Astrocyte (in vitro differentiated cells and primary cell): ENCODE data around the gene PLA2G6. TPM values are rescaled to one million over a fixed set of nuclear protein-coding genes. Genes with fewer than 3 reads are reported as not detected.

Source experiments
- DNase-seq: peaks from one replicate; pipeline ENCODE4 v3.0.0-alpha.2; 2010; ENCODE audit warnings: low read depth
- FAIRE-seq: peaks from 2 replicates; lab custom pipeline; 2011; peaks lifted over from hg19 to GRCh38; lab: Jason Lieb, UNC
- H2AFZ ChIP-seq: 2 replicates; pipeline ENCODE4 v1.6.0; 2012; ENCODE audit warnings: low read depth, low read length, inconsistent platforms
- H3K27ac ChIP-seq: 2 replicates; pipeline ENCODE4 v1.5.1; 2011; ENCODE audit warnings: low read depth, low read length, inconsistent platforms
- H3K27me3 ChIP-seq: 2 replicates; pipeline ENCODE4 v1.6.0; 2011; ENCODE audit warnings: low read length, inconsistent platforms; ENCODE audit not compliant: insufficient read depth
- H3K36me3 ChIP-seq: 2 replicates; pipeline ENCODE4 v1.5.1; 2011; ENCODE audit warnings: low read length, inconsistent platforms; ENCODE audit not compliant: insufficient read depth
- H3K4me1 ChIP-seq: 2 replicates; pipeline ENCODE4 v1.5.1; 2011; ENCODE audit warnings: low read length, inconsistent platforms; ENCODE audit not compliant: insufficient read depth
- H3K4me2 ChIP-seq: 2 replicates; pipeline ENCODE4 v1.6.0; 2012; ENCODE audit warnings: low read length, inconsistent platforms
- H3K4me3 ChIP-seq: 2 replicates; pipeline ENCODE4 v1.5.1; 2011; ENCODE audit warnings: low read depth, mild to moderate bottlenecking, low read length, inconsistent platforms; ENCODE audit not compliant: insufficient read depth
- H3K79me2 ChIP-seq: 2 replicates; pipeline ENCODE4 v1.6.0; 2012; ENCODE audit warnings: mild to moderate bottlenecking, low read length, inconsistent platforms; ENCODE audit not compliant: insufficient read depth
- H3K9ac ChIP-seq: 2 replicates; pipeline ENCODE4 v1.6.0; 2012; ENCODE audit warnings: mild to moderate bottlenecking, low read length, inconsistent platforms
- H3K9me3 ChIP-seq: 2 replicates; pipeline ENCODE4 v1.5.1; 2012; ENCODE audit warnings: low read depth, mild to moderate bottlenecking, low read length, inconsistent platforms; ENCODE audit not compliant: insufficient read depth
- H4K20me1 ChIP-seq: 2 replicates; pipeline ENCODE4 v1.6.0; 2012; ENCODE audit warnings: low read length, inconsistent platforms; ENCODE audit not compliant: insufficient read depth
- H3K27ac Mint-ChIP-seq: one replicate; pipeline ENCODE4 v1.8.0; 2021; ENCODE audit warnings: mild to moderate bottlenecking, mixed read lengths; ENCODE audit not compliant: unreplicated experiment
- H3K27me3 Mint-ChIP-seq: one replicate; pipeline ENCODE4 v1.8.0; 2021; ENCODE audit warnings: low read depth, mixed read lengths; ENCODE audit not compliant: unreplicated experiment
- H3K36me3 Mint-ChIP-seq: one replicate; pipeline ENCODE4 v1.8.0; 2021; ENCODE audit warnings: low read depth, mixed read lengths; ENCODE audit not compliant: unreplicated experiment
- H3K4me1 Mint-ChIP-seq: one replicate; pipeline ENCODE4 v1.8.0; 2021; ENCODE audit warnings: low read depth, mixed read lengths; ENCODE audit not compliant: unreplicated experiment
- H3K4me3 Mint-ChIP-seq: one replicate; pipeline ENCODE4 v1.8.0; 2021; ENCODE audit warnings: mild to moderate bottlenecking, moderate library complexity, mixed read lengths; ENCODE audit not compliant: unreplicated experiment
- H3K9me3 Mint-ChIP-seq: one replicate; pipeline ENCODE4 v1.8.0; 2021; ENCODE audit warnings: mild to moderate bottlenecking, mixed read lengths; ENCODE audit not compliant: unreplicated experiment
- CTCF ChIP-seq: IDR thresholded peaks from 2 replicates; pipeline ENCODE4 v1.5.1; 2011; ENCODE audit warnings: low read depth, mild to moderate bottlenecking, inconsistent platforms, low read length, moderate library complexity; ENCODE audit not compliant: insufficient read depth
- EZH2 ChIP-seq: IDR thresholded peaks from 2 replicates; pipeline ENCODE4 v1.6.1; 2012; ENCODE audit warnings: mild to moderate bottlenecking, low read length, inconsistent platforms; ENCODE audit not compliant: insufficient read depth
- total RNA-seq: library from RNA; stranded (reverse); gene quantifications from 2 replicates; pipeline ENCODE4 v1.2.1, GENCODE V29; 2021

Gene PLA2G6
- total RNA-seq, 1 donor from 2014 or later, result 10.0 TPM

GRCh38 chr22:38144025-38144405 lies 37.6 kb downstream of the PLA2G6 start:
- no peak overlapping the region for H3K9ac ChIP-seq
- DNase-seq (no peak), FAIRE-seq (no peak)
- no peak overlapping the region for H3K27ac ChIP-seq
- TF ChIP-seq EZH2 (no peak), CTCF (no peak)
- H3K9me3 Mint-ChIP-seq, result no peaks in the 10 kb centered on the region
- H3K36me3 Mint-ChIP-seq, result no peaks in the 10 kb centered on the region
- peaks cover 15% of the 10 kb centered on the region for H3K4me1 Mint-ChIP-seq
- H4K20me1 ChIP-seq, result no peaks in the 10 kb centered on the region
- H3K27ac Mint-ChIP-seq, result no peak overlapping the region
- no peak overlapping the region for H2AFZ ChIP-seq
- H3K4me2 ChIP-seq, result no peak overlapping the region
- H3K36me3 ChIP-seq, result no peaks in the 10 kb centered on the region
- H3K9me3 ChIP-seq, result no peaks in the 10 kb centered on the region
- H3K27me3 Mint-ChIP-seq, result no peaks in the 10 kb centered on the region
- no peak overlapping the region for H3K4me3 Mint-ChIP-seq
- no peaks in the 10 kb centered on the region for H3K27me3 ChIP-seq
- no peak overlapping the region for H3K4me3 ChIP-seq
- H3K79me2 ChIP-seq, result no peaks in the 10 kb centered on the region
- peaks cover 11% of the 10 kb centered on the region for H3K4me1 ChIP-seq

GRCh38 chr22:38142606-38143005 lies 39.0 kb downstream of the PLA2G6 start:
- no peaks in the 10 kb centered on the region for H3K79me2 ChIP-seq
- H3K9me3 ChIP-seq, result no peaks in the 10 kb centered on the region
- no peak overlapping the region for H3K4me3 Mint-ChIP-seq
- peaks cover 10% of the 10 kb centered on the region for H3K27me3 Mint-ChIP-seq
- H3K9me3 Mint-ChIP-seq, result no peaks in the 10 kb centered on the region
- no peak overlapping the region for H3K27ac ChIP-seq
- peaks cover 4% of the 10 kb centered on the region for H3K4me1 ChIP-seq
- no peak overlapping the region for H3K9ac ChIP-seq
- no peak for DNase-seq
- H4K20me1 ChIP-seq, result no peaks in the 10 kb centered on the region
- H3K4me3 ChIP-seq, result no peak overlapping the region
- FAIRE-seq, result no peak
- TF ChIP-seq EZH2 (no peak), CTCF (no peak)
- no peak overlapping the region for H2AFZ ChIP-seq
- H3K27ac Mint-ChIP-seq, result no peak overlapping the region
- H3K4me2 ChIP-seq, result no peak overlapping the region
- no peaks in the 10 kb centered on the region for H3K27me3 ChIP-seq
- peaks cover 5% of the 10 kb centered on the region for H3K4me1 Mint-ChIP-seq
- peaks cover 6% of the 10 kb centered on the region for H3K36me3 Mint-ChIP-seq
- no peaks in the 10 kb centered on the region for H3K36me3 ChIP-seq

GRCh38 chr22:38141217-38141973 lies 40.2 kb downstream of the PLA2G6 start:
- Histone ChIP-seq H3K36me3 (no peaks in the 10 kb centered on the region), H3K4me1 (peaks cover 4% of the 10 kb centered on the region), H4K20me1 (no peaks in the 10 kb centered on the region), H3K79me2 (no peaks in the 10 kb centered on the region), H3K27ac (no peak overlapping the region), H3K4me3 (no peak overlapping the region), H3K4me2 (no peak overlapping the region), H3K9ac (no peak overlapping the region), H3K9me3 (no peaks in the 10 kb centered on the region), H3K27me3 (no peaks in the 10 kb centered on the region), H2AFZ (no peak overlapping the region)
- Mint-ChIP-seq H3K27ac (no peak overlapping the region), H3K9me3 (no peaks in the 10 kb centered on the region), H3K4me1 (peaks cover 4% of the 10 kb centered on the region), H3K36me3 (peaks cover 6% of the 10 kb centered on the region), H3K4me3 (no peak overlapping the region), H3K27me3 (peaks cover 10% of the 10 kb centered on the region)
- TF ChIP-seq EZH2 (no peak), CTCF (no peak)
- DNase-seq (no peak), FAIRE-seq (no peak)
